Neural crest cell (in vitro differentiated cells): ENCODE measurements around the gene ZNF37A. TPM values are rescaled to one million over a fixed set of nuclear protein-coding genes. Genes with fewer than 3 reads are reported as not detected.
"Not testable (repeated sequence)": the region's sequence is repeated elsewhere in the genome, so short reads cannot be mapped to it uniquely, and the experiment has no call there.

Source experiments
- DNase-seq: peaks from one replicate; pipeline ENCODE4 v3.0.0; 2021; ENCODE audit warnings: low read depth, mixed read lengths, low spot score
- H3K27ac Mint-ChIP-seq: one replicate; pipeline ENCODE4 v1.8.0; 2021; ENCODE audit warnings: mild to moderate bottlenecking, mixed read lengths; ENCODE audit not compliant: unreplicated experiment
- H3K27me3 Mint-ChIP-seq: 2 replicates; pipeline ENCODE4 v1.8.0; 2021; ENCODE audit warnings: low read depth, mild to moderate bottlenecking, mixed read lengths
- H3K36me3 Mint-ChIP-seq: 2 replicates; pipeline ENCODE4 v1.8.0; 2021; ENCODE audit warnings: low read depth, mild to moderate bottlenecking, mixed read lengths
- H3K4me1 Mint-ChIP-seq: 2 replicates; pipeline ENCODE4 v1.8.0; 2021; ENCODE audit warnings: mixed read lengths
- H3K4me3 Mint-ChIP-seq: one replicate; pipeline ENCODE4 v1.8.0; 2021; ENCODE audit warnings: mild to moderate bottlenecking, mixed read lengths
- H3K9me3 Mint-ChIP-seq: 2 replicates; pipeline ENCODE4 v1.8.0; 2021; ENCODE audit warnings: mixed read lengths
- total RNA-seq: library from RNA; stranded (reverse); gene quantifications from 2 replicates; pipeline ENCODE4 v1.2.1, GENCODE V29; 2021
- TF ChIP-seq, protein P1 (sequence below): fragments of 200-600 bp; sonication (generic); conservative IDR thresholded peaks from 2 replicates; pipeline ENCODE4 v1.5.0; 2021; ENCODE audit warnings: antibody characterized with exemption, mild to moderate bottlenecking

The ZNF37A gene
- total RNA-seq, 1 donor from 2014 or later, result 16.8 TPM

GRCh38 chr10:38127812-38128211, 33.7 kb downstream of the ZNF37A start:
- Mint-ChIP-seq H3K27ac (no peak overlapping the region), H3K27me3 (no peaks in the 10 kb centered on the region), H3K36me3 (peaks cover 59% of the 10 kb centered on the region), H3K4me1 (no peaks in the 10 kb centered on the region), H3K4me3 (no peak overlapping the region), H3K9me3 (peaks cover 35% of the 10 kb centered on the region)
- TF ChIP-seq, protein P1, sequence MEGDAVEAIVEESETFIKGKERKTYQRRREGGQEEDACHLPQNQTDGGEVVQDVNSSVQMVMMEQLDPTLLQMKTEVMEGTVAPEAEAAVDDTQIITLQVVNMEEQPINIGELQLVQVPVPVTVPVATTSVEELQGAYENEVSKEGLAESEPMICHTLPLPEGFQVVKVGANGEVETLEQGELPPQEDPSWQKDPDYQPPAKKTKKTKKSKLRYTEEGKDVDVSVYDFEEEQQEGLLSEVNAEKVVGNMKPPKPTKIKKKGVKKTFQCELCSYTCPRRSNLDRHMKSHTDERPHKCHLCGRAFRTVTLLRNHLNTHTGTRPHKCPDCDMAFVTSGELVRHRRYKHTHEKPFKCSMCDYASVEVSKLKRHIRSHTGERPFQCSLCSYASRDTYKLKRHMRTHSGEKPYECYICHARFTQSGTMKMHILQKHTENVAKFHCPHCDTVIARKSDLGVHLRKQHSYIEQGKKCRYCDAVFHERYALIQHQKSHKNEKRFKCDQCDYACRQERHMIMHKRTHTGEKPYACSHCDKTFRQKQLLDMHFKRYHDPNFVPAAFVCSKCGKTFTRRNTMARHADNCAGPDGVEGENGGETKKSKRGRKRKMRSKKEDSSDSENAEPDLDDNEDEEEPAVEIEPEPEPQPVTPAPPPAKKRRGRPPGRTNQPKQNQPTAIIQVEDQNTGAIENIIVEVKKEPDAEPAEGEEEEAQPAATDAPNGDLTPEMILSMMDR, result no peak
- DNase-seq, result no peak

DNA sequence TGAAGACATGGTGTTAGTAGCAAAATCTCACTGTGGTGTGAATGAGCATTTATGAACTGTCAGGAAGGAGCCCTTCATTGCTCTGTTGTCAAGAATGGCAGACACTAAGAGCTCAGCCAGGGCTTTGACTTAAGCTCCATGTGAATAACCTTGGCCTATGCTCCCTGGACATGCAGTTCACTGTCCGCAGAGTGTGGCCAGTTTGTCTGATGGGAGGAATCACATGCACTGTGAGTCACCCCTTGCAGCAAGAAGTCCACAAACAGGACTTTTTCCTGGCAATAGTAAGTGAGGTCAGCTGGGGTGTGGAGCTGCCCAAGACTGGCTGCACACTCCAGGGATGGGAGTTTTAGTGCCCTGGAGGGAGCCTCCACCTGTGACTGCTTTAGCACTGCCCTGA, 49.5 kb downstream of the ZNF37A start:
- DNase-seq, result no peak
- TF ChIP-seq, protein P1, result no peak
- Mint-ChIP-seq H3K4me3 (no peak overlapping the region), H3K27me3 (no peaks in the 10 kb centered on the region), H3K4me1 (no peaks in the 10 kb centered on the region), H3K9me3 (peaks cover 33% of the 10 kb centered on the region), H3K27ac (no peak overlapping the region), H3K36me3 (peaks cover 35% of the 10 kb centered on the region)

GRCh38 chr10:38146579-38147333, 52.6 kb downstream of the ZNF37A start:
- Mint-ChIP-seq H3K27me3 (no peaks in the 10 kb centered on the region), H3K9me3 (peaks cover 26% of the 10 kb centered on the region), H3K36me3 (peaks cover 23% of the 10 kb centered on the region), H3K27ac (no peak overlapping the region), H3K4me1 (no peaks in the 10 kb centered on the region), H3K4me3 (no peak overlapping the region)
- DNase-seq, result no peak
- TF ChIP-seq, protein P1, result no peak

- Mint-ChIP-seq H3K4me1 (no peaks in the 10 kb centered on the region), H3K9me3 (peaks cover 24% of the 10 kb centered on the region), H3K27me3 (no peaks in the 10 kb centered on the region), H3K36me3 (peaks cover 22% of the 10 kb centered on the region), H3K27ac (no peak overlapping the region), H3K4me3 (no peak overlapping the region)
- TF ChIP-seq, protein P1, result no peak
- DNase-seq, result no peak
These were observed 53.5 kb downstream of the ZNF37A start for GRCh38 chr10:38147686-38148085.

DNA sequence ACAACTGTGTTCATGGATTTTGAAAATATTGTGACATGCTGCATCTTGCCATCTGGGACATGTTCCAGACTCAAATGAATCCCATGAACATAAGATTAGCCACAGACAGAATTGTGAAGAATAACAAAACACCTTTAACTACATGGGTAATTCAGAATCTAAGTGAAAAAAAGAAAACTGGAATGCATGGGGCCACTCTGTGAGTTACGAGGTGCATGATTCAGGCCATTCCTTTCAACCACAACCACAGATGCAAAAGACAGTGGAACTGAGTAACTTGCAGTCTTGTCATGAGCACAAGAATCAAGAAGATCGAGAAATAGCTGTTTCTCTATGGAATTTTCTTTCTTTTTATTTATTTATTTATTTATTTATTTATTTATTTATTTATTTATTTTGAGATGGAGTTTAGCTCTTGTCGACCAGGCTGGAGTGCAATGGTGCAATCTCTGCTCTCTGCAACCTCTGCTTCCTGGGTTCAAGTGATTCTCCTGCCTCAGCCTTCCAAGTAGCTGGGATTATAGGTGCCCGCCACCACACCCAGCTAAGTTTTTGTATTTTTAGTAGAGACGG, 56.8 kb downstream of the ZNF37A start:
- H3K4me1 Mint-ChIP-seq, H3K27ac Mint-ChIP-seq, H3K27me3 Mint-ChIP-seq, H3K4me3 Mint-ChIP-seq, H3K36me3 Mint-ChIP-seq, DNase-seq: not testable (repeated sequence)
- peaks cover 19% of the 10 kb centered on the region for H3K9me3 Mint-ChIP-seq
